ENCODE measurements around the gene PKP1.

Gene PKP1

GRCh38 chr1:201332616-201333335 is 49.5 kb downstream of the PKP1 start:
- DNase-seq, result no peak

- DNase-seq, result no peak
Observed at GRCh38 chr1:201334325-201335173, 51.2 kb downstream of the PKP1 start.

- no peak for DNase-seq
Observed at GRCh38 chr1:201335174-201335870, 52.0 kb downstream of the PKP1 start.

- DNase-seq, result no peak
Observed at GRCh38 chr1:201335901-201336300, 52.6 kb downstream of the PKP1 start.

DNA sequence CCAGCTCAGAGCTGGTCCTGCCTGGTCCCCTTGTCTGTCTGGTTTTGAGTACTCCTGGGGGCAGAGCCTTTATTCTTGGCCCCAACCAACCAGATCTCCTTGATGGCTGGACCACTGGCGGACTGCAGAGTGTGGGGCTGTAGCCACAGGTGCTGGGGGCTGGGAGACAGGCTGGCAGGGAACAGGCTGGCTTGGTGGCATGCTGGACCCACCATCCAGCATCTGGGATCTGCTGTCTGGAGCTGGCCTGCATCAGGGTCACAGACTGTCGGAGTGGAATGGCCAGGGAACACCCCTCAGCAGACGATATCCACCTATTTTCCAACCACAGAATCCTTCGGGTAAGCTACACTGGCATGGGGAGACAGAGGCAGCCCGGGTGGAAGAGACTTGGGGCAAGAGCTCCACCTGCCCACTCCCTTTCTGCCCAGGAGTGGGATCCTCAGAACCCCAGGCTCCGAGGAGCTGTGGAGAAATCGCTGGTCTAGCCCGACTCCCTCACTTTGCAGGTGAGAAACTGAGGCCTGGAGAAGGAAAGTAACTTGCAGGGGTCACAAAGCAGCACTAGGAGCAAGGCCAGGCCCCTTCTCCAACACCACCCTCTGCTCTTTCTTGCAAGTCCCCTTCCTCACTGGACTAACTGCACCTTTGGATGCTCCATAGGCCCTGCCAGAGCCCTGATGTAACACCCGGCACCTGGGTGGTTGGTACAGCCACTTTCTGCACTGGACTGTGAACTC is 53.6 kb downstream of the PKP1 start:
- DNase-seq, result no peak

DNA sequence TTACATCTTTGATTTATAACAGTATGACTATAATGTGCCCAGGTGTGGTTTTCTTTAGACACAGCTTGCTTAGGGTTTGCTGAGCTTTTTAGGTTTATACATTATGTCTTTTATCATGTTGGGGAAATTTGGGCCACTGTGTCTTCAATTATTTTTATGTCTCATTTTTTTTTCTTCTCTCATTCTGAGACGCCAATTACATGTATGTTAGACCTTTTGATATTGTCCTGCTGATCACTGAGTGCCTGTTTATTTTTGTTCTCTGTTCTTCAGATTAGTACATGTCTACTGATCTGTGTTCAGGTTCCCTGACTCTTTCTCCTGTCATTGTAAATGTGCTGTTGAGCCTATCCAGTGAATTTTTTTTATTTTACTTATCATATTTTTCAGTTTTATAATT is 58.1 kb downstream of the PKP1 start:
- no peak for DNase-seq

DNA sequence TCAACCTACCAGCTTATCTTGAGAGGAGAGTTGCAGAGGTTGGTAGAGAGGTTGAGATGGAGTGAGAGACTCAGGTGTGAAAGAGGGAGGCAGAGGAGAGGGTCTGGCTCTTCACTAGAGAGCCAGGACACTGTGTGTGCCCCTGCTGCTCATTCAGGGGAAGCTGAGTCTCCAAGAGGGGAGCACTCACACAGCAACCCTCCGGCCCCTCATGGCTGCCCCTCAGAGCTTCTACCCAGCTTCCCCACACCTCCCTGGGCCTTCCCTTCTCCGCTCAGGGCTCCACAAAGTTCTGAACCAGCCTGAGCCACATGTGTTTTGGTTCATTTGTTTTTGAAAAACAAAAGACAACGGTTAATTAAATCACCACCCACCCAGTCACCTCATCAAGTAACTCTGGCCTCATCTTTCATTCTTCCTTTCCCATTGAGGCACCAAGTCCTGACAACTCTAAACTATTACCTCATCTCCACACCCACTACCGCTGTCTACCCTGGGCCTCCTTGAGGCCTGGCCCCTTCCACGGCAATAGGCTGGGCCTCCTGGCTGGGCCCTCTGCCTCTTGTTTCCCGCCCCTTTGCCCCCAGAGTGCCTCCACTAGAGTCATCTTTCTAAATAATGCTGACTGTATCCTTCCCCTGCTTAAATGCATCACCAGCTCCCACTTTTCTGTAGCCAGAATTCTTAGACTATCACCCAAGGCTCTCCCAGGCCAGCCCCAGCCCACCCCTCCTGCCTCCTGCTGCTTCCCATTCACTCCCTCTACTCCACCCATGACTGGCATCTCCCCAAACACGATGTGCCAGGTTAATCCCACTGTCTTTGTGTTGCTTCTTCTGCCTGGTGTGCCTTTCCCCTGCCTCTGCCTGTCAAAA is 61.1 kb downstream of the PKP1 start:
- no peak for DNase-seq

DNA sequence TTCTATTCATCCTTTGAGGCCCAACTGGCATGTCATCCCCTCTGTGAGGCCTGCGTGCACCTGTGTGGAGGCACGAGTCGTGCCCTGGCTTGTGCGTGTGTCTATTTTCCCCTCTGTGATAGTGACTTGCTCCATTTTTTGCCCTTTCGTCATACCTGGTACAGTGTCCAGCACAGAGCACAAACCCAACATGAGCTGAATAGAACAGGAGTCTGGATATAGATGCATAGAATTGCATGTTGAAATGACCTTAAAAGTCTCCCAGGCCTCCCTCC is 61.7 kb downstream of the PKP1 start:
- no peak for DNase-seq

DNA sequence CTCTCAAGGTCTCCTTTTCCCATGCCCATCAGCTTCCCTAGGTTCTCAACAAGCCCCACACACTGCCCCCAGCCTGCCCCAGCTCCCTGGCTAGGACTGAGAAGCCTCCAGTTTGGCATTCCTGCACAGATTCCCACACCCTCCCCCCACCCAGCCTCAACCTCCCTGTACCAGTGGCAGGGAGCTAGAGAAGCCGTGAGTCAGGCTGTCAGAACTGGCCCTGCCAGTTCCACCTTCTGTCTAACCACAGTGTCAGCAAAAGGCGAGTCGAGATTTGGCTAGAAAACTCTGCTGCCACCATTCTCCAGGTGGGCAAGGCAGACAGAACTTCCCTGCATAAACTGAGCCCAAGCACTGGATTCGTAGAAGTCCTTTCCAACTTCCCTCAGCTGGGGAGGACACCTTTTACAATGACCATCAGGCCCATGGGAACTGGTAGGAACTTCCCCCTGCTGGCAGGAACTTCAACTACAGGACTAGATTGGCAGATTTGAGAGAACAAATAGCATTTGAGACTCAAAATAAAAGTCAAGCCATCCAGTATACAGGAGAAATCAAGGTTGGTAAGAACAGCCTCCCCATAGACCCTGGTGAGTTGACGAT is 63.1 kb downstream of the PKP1 start:
- peak; percentile 13 to 18 for DNase-seq

DNA sequence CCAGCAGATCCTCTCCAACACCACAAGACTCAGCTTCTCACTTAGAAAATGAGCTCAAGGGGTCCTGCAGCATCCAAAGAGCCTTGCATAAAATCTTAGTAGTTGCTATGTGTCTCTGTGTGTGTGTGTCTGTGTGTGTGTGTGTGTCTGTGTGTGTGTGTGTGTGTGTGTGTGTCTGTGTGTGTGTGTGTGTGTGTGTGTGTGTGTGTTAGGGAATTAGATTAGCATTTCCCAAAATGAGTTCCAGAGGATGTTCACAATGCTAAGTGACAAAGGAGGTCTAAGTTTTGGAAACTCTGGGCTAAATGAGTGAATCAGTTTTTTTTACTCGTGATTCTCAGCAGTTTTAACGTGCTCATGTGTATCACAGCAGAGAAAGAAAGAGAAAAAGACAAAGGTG is 63.7 kb downstream of the PKP1 start:
- DNase-seq, result no peak

DNA sequence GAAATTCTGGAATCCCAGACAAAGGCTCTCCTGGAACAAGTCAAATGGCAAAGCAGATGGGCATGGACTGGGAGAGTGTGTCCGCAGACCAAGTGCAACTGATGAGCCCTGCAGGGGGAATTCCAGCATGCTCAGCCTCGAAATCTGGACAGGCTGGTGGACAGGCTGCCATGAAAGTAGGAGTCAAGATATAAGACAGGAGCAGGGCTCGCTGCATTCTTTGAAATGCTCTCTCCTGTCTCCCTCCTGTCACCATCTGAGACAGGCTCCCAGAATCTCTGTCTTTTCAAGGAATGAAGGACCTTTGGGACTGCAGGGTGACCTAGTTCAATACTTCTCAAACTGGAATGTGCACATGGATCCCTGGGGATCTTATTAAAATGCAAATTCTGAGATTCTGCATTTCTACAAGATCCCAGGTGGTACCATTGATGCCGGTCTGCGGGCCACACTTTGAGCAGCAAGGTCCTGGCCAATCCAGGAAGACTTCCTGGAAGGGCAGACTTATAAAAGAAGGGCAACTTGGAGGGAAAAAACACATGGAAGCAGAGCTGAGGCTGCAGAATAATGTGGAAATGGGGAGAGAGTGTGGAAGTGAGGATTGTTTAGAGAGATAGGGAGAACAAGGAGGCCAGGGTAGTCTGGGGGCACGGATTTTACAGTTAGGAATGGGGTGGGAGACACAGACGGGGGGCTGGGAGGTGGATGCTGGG is 64.3 kb downstream of the PKP1 start:
- DNase-seq, result no peak

DNA sequence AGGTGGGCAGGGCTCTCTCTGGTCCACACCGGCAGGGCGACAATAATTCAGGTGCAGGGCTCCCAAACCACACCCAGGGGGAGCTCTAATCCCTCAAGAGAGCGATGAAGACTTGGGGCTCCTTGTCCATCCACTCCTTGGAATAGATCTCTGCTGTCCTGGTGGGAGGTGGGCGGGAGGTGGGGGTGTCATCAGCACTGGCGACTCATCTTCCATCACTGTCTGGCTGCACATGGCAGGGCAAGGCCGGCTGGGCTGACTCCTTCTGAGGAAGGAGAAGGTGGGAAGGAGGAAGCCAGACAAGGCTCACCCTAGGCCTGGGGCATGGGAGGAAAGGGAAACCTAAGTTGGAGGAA is 64.9 kb downstream of the PKP1 start:
- DNase-seq, result peak; percentile 31 to 45

DNA sequence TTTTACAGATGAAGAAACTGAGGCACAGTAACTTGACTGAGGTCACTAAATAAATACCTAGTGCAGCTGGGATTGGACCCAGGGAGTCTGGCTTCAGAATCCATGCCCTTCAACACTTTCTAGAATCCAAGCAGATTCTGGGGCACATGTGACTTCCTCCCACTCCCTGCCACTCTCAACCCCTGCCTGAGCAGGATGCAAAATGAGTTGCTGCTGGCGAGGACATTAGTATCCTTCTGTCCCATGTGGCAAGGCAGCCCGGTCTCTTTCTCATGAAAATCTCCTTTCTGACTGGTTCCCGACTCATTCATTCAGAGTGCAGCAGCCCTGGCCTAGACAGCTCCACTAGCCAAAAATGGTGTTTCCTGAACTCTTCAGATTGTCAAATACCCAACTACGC is 65.8 kb downstream of the PKP1 start:
- no peak for DNase-seq

DNA sequence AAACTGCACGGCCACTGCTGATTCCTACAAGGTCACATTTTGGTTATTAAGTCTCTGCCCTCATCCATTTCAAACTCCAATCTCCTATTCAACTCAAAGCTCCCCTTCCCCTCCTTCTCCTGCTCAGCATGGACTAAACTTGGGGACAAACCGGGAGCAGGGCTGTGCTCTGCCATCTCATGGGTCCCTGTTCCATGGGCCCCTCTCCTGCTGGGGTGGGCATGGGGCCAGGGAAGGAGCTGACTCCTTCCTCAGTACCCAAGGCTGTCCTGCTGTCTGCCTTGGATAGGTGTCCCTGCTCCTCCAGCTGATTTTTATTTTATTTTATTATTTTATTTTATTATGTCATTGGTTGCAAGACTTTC is 67.0 kb downstream of the PKP1 start:
- DNase-seq, result no peak

GRCh38 chr1:201350884-201351283 is 67.6 kb downstream of the PKP1 start:
- DNase-seq, result no peak

- DNase-seq, result no peak
Observed at GRCh38 chr1:201351617-201352016, 68.3 kb downstream of the PKP1 start.

DNA sequence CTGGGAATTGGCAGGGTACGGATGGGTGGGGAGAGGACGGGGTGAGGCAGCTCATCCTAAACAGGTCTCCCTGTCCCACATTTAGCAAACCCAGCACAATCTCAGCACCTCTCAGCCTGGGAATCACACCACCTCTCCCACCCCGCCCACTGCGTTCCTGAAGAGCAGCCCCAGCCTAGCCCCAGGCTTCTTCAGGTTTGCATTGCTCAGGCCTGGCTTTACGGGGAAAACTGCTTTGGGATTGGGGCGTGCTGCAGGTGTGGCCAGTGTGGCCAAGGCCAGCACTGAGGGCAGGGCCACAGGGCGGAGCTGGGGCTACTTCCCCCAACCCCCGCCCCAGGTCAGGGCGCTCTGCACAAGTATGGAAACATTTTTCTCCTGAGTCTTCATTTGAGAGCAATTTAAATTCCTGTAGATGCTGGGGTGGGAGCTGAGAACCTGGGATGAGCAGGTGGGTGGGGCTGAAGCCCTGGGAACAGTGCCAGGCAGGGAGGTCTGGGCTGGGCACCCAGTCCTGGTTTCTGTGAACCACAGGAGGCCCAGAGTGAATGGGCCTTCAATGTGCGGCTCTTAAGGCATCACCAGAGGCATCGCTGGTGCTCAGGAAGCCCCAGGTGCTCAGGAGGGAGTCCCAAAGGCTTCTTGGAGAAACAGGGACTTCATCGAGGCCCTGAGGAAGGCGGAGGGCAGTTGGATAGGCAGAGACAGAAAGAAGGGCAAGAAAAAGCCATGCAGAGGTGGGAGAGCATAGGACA is 70.1 kb downstream of the PKP1 start:
- no peak for DNase-seq

DNA sequence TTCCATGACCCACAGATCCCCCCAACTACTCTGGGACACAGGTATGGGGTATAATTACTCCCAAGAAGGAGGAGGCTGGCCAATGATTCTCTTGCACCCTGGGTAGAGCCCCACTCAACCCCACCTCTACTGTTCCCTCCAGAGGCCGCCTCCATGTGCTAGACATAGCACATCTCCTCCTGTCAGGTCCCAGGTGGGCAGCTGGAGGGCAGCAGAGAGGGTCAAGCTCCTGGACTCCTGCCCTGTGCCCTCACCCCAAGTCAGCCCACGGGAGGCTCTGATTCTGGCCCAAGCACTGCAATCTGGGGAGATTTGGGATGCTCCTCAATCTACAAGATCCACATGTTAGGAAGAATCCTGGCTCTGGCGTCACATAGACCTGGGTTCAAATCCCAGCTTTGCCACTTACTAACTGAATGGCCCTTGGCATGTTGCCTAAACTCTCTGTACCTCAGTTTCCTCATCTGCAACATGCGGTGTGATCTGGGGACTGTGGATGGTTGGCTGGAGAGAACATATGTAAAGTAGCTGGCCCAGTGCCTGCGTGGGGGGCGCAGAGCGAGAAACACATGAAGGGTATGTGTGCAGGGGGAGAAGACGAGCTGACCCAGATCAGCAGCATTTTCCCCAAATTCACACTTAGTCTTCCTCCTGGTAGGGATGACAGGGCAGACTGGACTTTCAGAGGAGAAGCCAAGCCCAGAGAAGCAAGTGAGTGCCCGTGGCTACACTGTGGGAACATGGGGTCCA is 71.0 kb downstream of the PKP1 start:
- DNase-seq, result no peak

DNA sequence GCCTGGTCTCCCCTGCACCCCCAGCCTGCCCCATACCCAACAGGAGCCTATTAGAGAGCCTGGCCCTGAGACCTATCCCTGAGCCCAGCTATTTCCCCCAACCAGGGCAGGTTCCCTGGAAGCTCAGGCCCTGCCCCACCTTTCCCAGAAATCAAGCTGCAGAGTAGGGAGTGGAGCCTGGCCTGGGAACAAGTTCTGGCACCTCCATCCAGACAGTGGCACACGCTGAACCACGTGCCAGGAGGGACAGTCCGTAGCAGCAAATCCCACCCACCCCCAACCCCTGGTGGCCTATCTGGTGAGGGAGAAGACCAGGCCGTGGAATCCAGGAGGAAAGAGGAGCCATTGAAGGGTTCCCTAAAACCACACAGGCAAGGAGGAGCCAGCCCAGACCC is 71.6 kb downstream of the PKP1 start:
- DNase-seq, result no peak

GRCh38 chr1:201355471-201355870 is 72.2 kb downstream of the PKP1 start:
- no peak for DNase-seq
